Cerebellar nuclear complex (tissue), 1 donor: Measurements from ENCODE around the gene HIVEP1.

Experiments used
- DNase-seq, 2 experiments: peaks; one replicate each; lab custom pipeline; 2025; lab: John Stamatoyannopoulos, UW

Gene HIVEP1

GRCh38 chr6:12020187-12020791 is 8.2 kb downstream of the HIVEP1 start:
- no peak for DNase-seq

- DNase-seq = no peak
These were observed 10.4 kb downstream of the HIVEP1 start for GRCh38 chr6:12022481-12022880.

- DNase-seq = no peak
These were observed 10.9 kb downstream of the HIVEP1 start for GRCh38 chr6:12022953-12023388.

- DNase-seq = no peak
These were observed 12.1 kb downstream of the HIVEP1 start for GRCh38 chr6:12024216-12024615.

GRCh38 chr6:12024699-12025434 is 12.8 kb downstream of the HIVEP1 start:
- no peak for DNase-seq

GRCh38 chr6:12026120-12026519 is 14.0 kb downstream of the HIVEP1 start:
- no peak for DNase-seq

GRCh38 chr6:12026833-12027232 is 14.7 kb downstream of the HIVEP1 start:
- DNase-seq = no peak

- DNase-seq = no peak
These were observed 16.1 kb downstream of the HIVEP1 start for GRCh38 chr6:12028213-12028612.

- no peak for DNase-seq
These were observed 18.0 kb downstream of the HIVEP1 start for GRCh38 chr6:12029979-12030737.

GRCh38 chr6:12030993-12031550 is 19.0 kb downstream of the HIVEP1 start:
- DNase-seq = no peak

- DNase-seq = no peak
These were observed 20.9 kb downstream of the HIVEP1 start for GRCh38 chr6:12032783-12033573.

GRCh38 chr6:12033770-12034169 is 21.7 kb downstream of the HIVEP1 start:
- DNase-seq = no peak

GRCh38 chr6:12034349-12034748 is 22.2 kb downstream of the HIVEP1 start:
- DNase-seq = no peak

- DNase-seq = no peak
These were observed 22.7 kb downstream of the HIVEP1 start for GRCh38 chr6:12034837-12035236.

- no peak for DNase-seq
These were observed 24.7 kb downstream of the HIVEP1 start for GRCh38 chr6:12036766-12037165.

GRCh38 chr6:12037798-12038197 is 25.7 kb downstream of the HIVEP1 start:
- no peak for DNase-seq

GRCh38 chr6:12039540-12040459 is 27.7 kb downstream of the HIVEP1 start:
- no peak for DNase-seq

GRCh38 chr6:12047304-12047703 is 35.2 kb downstream of the HIVEP1 start:
- no peak for DNase-seq

- no peak for DNase-seq
These were observed 35.8 kb downstream of the HIVEP1 start for GRCh38 chr6:12047792-12048432.

- no peak for DNase-seq
These were observed 36.5 kb downstream of the HIVEP1 start for GRCh38 chr6:12048609-12049008.
